GM12865 (cell line): Measurements from ENCODE around the gene CD300LB.
"Not testable (repeated sequence)": the region's sequence is repeated elsewhere in the genome, so short reads cannot be mapped to it uniquely, and the experiment has no call there.

ENCODE experiments used
- DNase-seq: peaks from one replicate; pipeline ENCODE4 v3.0.0; 2010; ENCODE audit warnings: low read depth
- H3K4me3 ChIP-seq: 2 replicates; pipeline ENCODE4 v1.5.1; 2011; ENCODE audit warnings: mild to moderate bottlenecking, low read depth, low read length, control low read depth
- CTCF ChIP-seq: IDR thresholded peaks from 2 replicates; pipeline ENCODE4 v1.5.1; 2011; ENCODE audit warnings: low read length, control low read depth, low read depth, inconsistent platforms; ENCODE audit not compliant: insufficient read depth; ENCODE audit errors: missing control alignments

The CD300LB gene

GRCh38 chr17:74531231-74531761, at the start of gene CD300LB:
CD300LB (minus strand) TSS chr17:74531475; CDS start chr17:74531350, 125 bp downstream.
- DNase-seq: no peak
- no peak for TF ChIP-seq CTCF
- no peak within 1 kb of the TSS for H3K4me3 ChIP-seq

- no peak for DNase-seq
- no peak overlapping the region for H3K4me3 ChIP-seq
- no peak for TF ChIP-seq CTCF
Observed at GRCh38 chr17:74579900-74580299, 48.6 kb upstream of the CD300LB start.

- no peak overlapping the region for H3K4me3 ChIP-seq
- no peak for TF ChIP-seq CTCF
- DNase-seq: no peak
Observed at GRCh38 chr17:74578979-74579378, 47.7 kb upstream of the CD300LB start.

- TF ChIP-seq CTCF: no peak
- no peak overlapping the region for H3K4me3 ChIP-seq
- no peak for DNase-seq
Observed at GRCh38 chr17:74574489-74575142, 43.3 kb upstream of the CD300LB start.

GRCh38 chr17:74573635-74574034, 42.4 kb upstream of the CD300LB start:
- DNase-seq, H3K4me3 ChIP-seq: not testable (repeated sequence)

GRCh38 chr17:74573169-74573568, 41.9 kb upstream of the CD300LB start:
- no peak for TF ChIP-seq CTCF
- no peak for DNase-seq
- H3K4me3 ChIP-seq: no peak overlapping the region

- no peak for TF ChIP-seq CTCF
- no peak for DNase-seq
- H3K4me3 ChIP-seq: no peak overlapping the region
Observed at GRCh38 chr17:74571621-74572270, 40.5 kb upstream of the CD300LB start.
